Retinal pigment epithelial cell (primary cell): ENCODE data around the gene PRPF6.

Experiments
- DNase-seq: peaks from one replicate; pipeline ENCODE4 v3.0.0-alpha.2; 2010; ENCODE audit warnings: low read depth
- H3K4me3 ChIP-seq: 2 replicates; pipeline ENCODE4 v1.5.1; 2011; ENCODE audit warnings: mild to moderate bottlenecking, low read length, control low read depth, moderate library complexity
- TF ChIP-seq, protein P1 (sequence below): conservative IDR thresholded peaks from 2 replicates; pipeline ENCODE4 v1.5.1; 2011; ENCODE audit warnings: low read depth, low read length, control low read depth, inconsistent platforms

The PRPF6 gene

DNA sequence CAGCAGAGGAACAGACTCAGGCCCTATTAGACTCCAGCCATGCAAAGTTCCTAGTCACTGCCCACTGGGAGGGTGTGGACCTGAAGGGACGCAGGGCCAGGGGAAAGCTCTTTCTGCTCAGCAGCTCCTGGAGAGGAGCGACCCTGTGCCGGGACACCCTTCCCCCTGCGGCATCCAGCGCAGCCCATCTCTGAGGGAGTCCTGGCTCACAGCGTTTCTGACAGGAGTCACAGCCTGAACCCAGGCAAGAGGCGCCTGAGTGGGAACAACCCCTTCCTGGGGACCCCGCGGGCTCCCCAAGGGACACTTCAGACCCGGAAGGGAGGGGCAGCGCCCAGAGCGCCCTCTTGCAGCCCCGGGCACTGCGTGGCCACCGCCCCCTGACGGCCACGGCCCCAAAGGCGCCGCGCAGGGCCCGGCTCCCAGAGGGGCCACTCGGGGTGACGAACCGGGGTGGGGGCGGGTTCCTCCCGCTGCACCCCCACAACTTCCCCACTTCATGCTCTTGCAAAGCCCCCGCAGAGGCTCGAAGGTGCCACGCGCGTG lies 25.6 kb upstream of the PRPF6 start:
- TF ChIP-seq, protein P1, sequence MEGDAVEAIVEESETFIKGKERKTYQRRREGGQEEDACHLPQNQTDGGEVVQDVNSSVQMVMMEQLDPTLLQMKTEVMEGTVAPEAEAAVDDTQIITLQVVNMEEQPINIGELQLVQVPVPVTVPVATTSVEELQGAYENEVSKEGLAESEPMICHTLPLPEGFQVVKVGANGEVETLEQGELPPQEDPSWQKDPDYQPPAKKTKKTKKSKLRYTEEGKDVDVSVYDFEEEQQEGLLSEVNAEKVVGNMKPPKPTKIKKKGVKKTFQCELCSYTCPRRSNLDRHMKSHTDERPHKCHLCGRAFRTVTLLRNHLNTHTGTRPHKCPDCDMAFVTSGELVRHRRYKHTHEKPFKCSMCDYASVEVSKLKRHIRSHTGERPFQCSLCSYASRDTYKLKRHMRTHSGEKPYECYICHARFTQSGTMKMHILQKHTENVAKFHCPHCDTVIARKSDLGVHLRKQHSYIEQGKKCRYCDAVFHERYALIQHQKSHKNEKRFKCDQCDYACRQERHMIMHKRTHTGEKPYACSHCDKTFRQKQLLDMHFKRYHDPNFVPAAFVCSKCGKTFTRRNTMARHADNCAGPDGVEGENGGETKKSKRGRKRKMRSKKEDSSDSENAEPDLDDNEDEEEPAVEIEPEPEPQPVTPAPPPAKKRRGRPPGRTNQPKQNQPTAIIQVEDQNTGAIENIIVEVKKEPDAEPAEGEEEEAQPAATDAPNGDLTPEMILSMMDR, result peak; percentile 39
- no peak for DNase-seq
- H3K4me3 ChIP-seq, result peak overlapping the region; percentile 77

GRCh38 chr20:63955827-63956663 lies 24.9 kb upstream of the PRPF6 start, which contains the start of gene UCKL1:
Gene UCKL1 (minus strand): TSS chr20:63956416. CDS start chr20:63956372, 44 bp downstream.
- peak within 1 kb of the TSS; percentile 77 for H3K4me3 ChIP-seq
- TF ChIP-seq, protein P1, result no peak
- peak; percentile 63 for DNase-seq

DNA sequence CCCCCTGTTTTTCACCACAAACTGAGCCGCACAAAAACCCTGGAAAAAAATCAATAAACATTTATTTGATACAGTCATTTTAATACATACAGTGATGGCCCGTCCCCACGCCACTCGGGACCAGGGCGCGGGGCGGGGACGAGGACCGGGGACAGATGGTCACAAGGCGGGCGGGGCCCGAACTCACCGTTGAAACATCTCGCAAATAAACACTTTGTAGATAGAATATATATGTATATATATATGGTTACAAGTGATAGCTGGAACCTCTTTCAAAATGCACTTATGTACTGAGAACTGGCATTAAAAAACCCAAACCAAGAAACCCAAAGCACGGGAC lies 24.3 kb upstream of the PRPF6 start:
- TF ChIP-seq, protein P1, result no peak
- no peak for DNase-seq
- peak overlapping the region; percentile 58 for H3K4me3 ChIP-seq

DNA sequence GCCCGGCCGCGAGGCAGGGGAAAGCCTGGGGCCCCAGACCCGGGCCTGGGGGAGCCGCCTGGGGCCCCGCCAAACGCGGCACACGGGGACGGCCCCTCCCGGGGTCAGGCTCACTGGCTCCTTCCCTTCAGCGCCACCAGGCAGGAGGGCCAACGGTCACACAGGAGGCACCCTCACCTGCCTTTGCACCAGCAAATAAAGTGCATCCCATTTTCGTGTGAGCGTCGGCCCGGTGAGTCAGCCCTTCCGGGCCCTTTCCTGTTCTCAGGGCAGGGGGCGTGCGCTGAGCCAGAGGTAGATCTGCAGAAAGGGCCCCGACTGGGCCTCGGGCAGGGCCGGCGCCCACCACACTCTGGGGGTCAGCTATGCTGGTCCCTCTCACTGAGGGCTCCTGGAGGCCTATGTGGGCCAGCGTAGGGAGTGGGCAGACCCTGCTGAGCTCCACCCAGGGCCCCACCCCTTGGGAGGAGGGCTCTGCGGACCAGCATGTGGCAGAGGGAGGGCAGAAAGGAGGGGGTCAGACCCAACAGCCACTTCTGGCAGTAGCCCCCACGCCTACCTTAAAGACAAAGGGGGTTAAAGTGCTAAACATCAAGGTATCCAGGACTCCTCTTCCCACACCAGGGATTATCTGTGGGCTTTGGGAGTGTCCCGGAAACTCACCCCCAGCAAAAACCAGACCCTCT lies 23.8 kb upstream of the PRPF6 start:
- DNase-seq, result no peak
- peak overlapping the region; percentile 58 for H3K4me3 ChIP-seq
- TF ChIP-seq, protein P1, result no peak

GRCh38 chr20:63957690-63958441 lies 23.1 kb upstream of the PRPF6 start:
- TF ChIP-seq, protein P1, result no peak
- no peak overlapping the region for H3K4me3 ChIP-seq
- DNase-seq, result no peak

DNA sequence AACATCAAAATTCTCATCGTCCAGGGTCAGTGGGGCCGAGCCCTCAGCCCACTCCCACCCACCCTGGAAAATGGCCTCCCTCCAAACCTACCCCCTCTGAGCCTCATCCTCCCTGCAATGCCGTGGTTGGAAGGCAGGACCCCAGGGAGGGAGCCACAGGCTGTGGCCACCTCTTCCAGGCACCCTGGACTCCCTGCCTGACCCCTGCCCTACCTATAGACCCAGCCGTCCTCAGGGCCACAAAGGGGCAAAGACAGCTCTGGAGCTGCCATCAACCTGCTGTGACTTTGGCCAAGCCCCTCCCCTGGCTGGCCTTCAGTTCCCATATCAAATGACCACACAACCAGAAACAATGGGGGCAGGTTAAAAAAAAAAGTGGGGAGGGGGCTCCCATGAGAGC lies 22.5 kb upstream of the PRPF6 start:
- no peak overlapping the region for H3K4me3 ChIP-seq
- TF ChIP-seq, protein P1, result no peak
- no peak for DNase-seq
